ENCODE results near the gene XPO6.

The XPO6 gene

GRCh38 chr16:28108590-28109247 lies 103.0 kb downstream of the XPO6 start:
- no peak for DNase-seq

- no peak for DNase-seq
Measured at GRCh38 chr16:28107232-28107631, 104.5 kb downstream of the XPO6 start.

GRCh38 chr16:28106467-28107215 lies 105.1 kb downstream of the XPO6 start:
- DNase-seq, result no peak

GRCh38 chr16:28105954-28106353 lies 105.8 kb downstream of the XPO6 start:
- no peak for DNase-seq

- DNase-seq, result no peak
Measured at GRCh38 chr16:28105297-28105696, 106.5 kb downstream of the XPO6 start.

GRCh38 chr16:28104404-28104803 lies 107.4 kb downstream of the XPO6 start:
- no peak for DNase-seq

- DNase-seq, result no peak
Measured at GRCh38 chr16:28103516-28104170, 108.1 kb downstream of the XPO6 start.

- no peak for DNase-seq
Measured at GRCh38 chr16:28101533-28101890, 110.3 kb downstream of the XPO6 start.

GRCh38 chr16:28100810-28101532 lies 110.8 kb downstream of the XPO6 start:
- no peak for DNase-seq

- DNase-seq, result no peak
Measured at GRCh38 chr16:28098959-28099945, 112.5 kb downstream of the XPO6 start.

GRCh38 chr16:28098171-28098958 lies 113.4 kb downstream of the XPO6 start:
- DNase-seq, result no peak

- no peak for DNase-seq
Measured at GRCh38 chr16:28096983-28097899, 114.5 kb downstream of the XPO6 start.

- no peak for DNase-seq
Measured at GRCh38 chr16:28093385-28093725, 118.4 kb downstream of the XPO6 start.

GRCh38 chr16:28092721-28093384 lies 118.9 kb downstream of the XPO6 start:
- DNase-seq, result no peak

GRCh38 chr16:28091656-28092055 lies 120.1 kb downstream of the XPO6 start:
- DNase-seq, result no peak

GRCh38 chr16:28090646-28091377 lies 121.0 kb downstream of the XPO6 start:
- DNase-seq, result no peak

GRCh38 chr16:28089992-28090365 lies 121.8 kb downstream of the XPO6 start:
- DNase-seq, result no peak

GRCh38 chr16:28089205-28089991 lies 122.4 kb downstream of the XPO6 start:
- no peak for DNase-seq
